22Rv1 (cell line): ENCODE measurements around the gene PANK4.

Source experiments
- CTCF ChIP-seq: fragments of 450-650 bp; IDR thresholded peaks from 2 replicates; pipeline ENCODE4 v1.5.1; 2017; ENCODE audit warnings: mild to moderate bottlenecking
- ZFX ChIP-seq: fragments of 450-650 bp; IDR thresholded peaks from 2 replicates; pipeline ENCODE4 v1.6.1; 2017; ENCODE audit warnings: antibody characterized with exemption, borderline replicate concordance

DNA sequence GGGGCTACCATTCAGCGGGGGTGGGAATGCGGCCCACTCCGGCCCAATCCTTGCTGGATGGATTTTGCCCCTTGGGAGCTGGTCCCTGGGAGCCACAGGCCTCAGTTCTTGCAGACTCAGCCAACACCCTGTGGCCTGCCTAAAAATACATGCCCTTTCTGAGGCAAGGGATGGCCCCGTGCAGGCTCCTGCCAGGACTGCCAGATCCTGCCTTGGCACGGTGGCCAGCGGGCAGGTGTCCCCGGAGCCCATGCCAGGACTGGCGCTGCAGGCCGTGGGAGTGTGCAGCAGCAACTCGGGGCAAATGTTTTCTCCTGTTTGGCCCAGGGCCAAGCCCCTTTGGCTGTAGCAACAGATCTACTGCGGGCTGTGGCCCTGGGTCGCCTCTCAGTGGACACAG lies 1.6 kb upstream of the PANK4 start:
- TF ChIP-seq CTCF (no peak), ZFX (no peak)
